PFSK-1 (cell line): Measurements from ENCODE around the gene GINS1.

Experiments used
- FOXP2 ChIP-seq: optimal IDR thresholded peaks from 2 replicates; pipeline ENCODE3; 2011; ENCODE audit warnings: borderline replicate concordance, control low read depth, inconsistent platforms; ENCODE audit not compliant: insufficient read depth; ENCODE audit errors: extremely low read length, extremely low read depth
- POLR2AphosphoS5 ChIP-seq: IDR thresholded peaks from 2 replicates; pipeline ENCODE4 v1.6.1; 2012; ENCODE audit warnings: low read depth, mild to moderate bottlenecking, control low read depth, low read length, moderate library complexity
- REST ChIP-seq, 2 experiments: IDR thresholded peaks; 2 replicates each; pipeline versions ENCODE4 v1.6.1 to v1.8.0; 2011 to 2012; ENCODE audit warnings: low read depth in 2 of 2, low read length in 2 of 2, control low read depth in 1 of 2, inconsistent platforms in 1 of 2, mild to moderate bottlenecking in 1 of 2, moderate library complexity in 1 of 2; ENCODE audit not compliant: insufficient read depth in 1 of 2
- SIN3A ChIP-seq: IDR thresholded peaks from 2 replicates; pipeline ENCODE4 v1.6.1; 2012; ENCODE audit warnings: mild to moderate bottlenecking, low read length, moderate library complexity, borderline replicate concordance; ENCODE audit not compliant: insufficient read depth
- TAF1 ChIP-seq: IDR thresholded peaks from 2 replicates; pipeline ENCODE4 v1.6.1; 2012; ENCODE audit warnings: low read length, control low read depth, borderline replicate concordance; ENCODE audit not compliant: insufficient read depth

DNA sequence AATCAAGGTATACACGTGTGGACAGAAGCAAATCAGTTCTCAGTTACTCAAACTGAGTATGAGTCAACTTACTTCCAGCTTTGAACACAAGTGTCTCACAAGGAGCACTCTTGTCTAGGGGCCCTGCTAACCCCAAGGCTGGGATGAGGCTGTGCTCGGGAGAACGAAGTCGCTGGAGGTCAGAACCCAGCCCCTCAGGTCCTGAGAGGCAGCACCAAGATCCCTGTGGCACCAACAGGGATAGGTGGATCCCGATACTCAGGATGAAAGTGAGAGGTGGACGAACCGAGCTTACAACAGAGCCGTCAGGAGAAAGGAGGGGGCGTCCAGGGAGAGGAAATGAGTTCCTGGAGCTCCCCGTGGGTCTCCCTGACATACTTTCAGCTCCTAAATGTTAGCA lies 85.7 kb downstream of the GINS1 start:
- TF ChIP-seq SIN3A (no peak), TAF1 (no peak), POLR2AphosphoS5 (no peak), REST (IDR thresholded peaks at IDR 0.05; ENCODE audit: insufficient read depth in 1 of 2, low read depth in 2 of 2, low read length in 2 of 2) (no peak), FOXP2 (no peak)
